ENCODE measurements around the gene MSX1. TPM values are rescaled to one million over a fixed set of nuclear protein-coding genes. Genes with fewer than 3 reads are reported as not detected.

MSX1 gene
- total RNA-seq, 1 donor from 2014 or later = not detected

- intact Hi-C loops (cut with micrococcal nuclease) = loop anchor here (1.0 to 5.0 kb wide), 2 partner anchors 10 to 1023 kb away; partner anchors contain the start of genes CRMP1 and MSX1
These were observed 9.6 kb downstream of the MSX1 start for GRCh38 chr4:4868758-4869723.

- intact Hi-C loops (cut with micrococcal nuclease) = loop anchor here (1.0 to 5.0 kb wide), 2 partner anchors 11 to 1022 kb away; partner anchors contain the start of genes CRMP1 and MSX1
These were observed 10.5 kb downstream of the MSX1 start for GRCh38 chr4:4869731-4870571.

- intact Hi-C loops (cut with micrococcal nuclease) = no loop called here
These were observed 11.2 kb downstream of the MSX1 start for GRCh38 chr4:4870576-4871241.

GRCh38 chr4:4871242-4871572, 11.7 kb downstream of the MSX1 start:
- intact Hi-C loops (cut with micrococcal nuclease) = no loop called here

- intact Hi-C loops (cut with micrococcal nuclease) = no loop called here
These were observed 12.3 kb downstream of the MSX1 start for GRCh38 chr4:4871573-4872313.

- intact Hi-C loops (cut with micrococcal nuclease) = no loop called here
These were observed 12.9 kb downstream of the MSX1 start for GRCh38 chr4:4872314-4872903.

GRCh38 chr4:4873203-4873602, 13.7 kb downstream of the MSX1 start:
- intact Hi-C loops (cut with micrococcal nuclease) = no loop called here

- intact Hi-C loops (cut with micrococcal nuclease) = no loop called here
These were observed 14.8 kb downstream of the MSX1 start for GRCh38 chr4:4874254-4874653.

GRCh38 chr4:4875147-4875546, 15.7 kb downstream of the MSX1 start:
- intact Hi-C loops (cut with micrococcal nuclease) = no loop called here

GRCh38 chr4:4875611-4876010, 16.1 kb downstream of the MSX1 start:
- intact Hi-C loops (cut with micrococcal nuclease) = no loop called here

- intact Hi-C loops (cut with micrococcal nuclease) = no loop called here
These were observed 17.6 kb downstream of the MSX1 start for GRCh38 chr4:4876945-4877661.

GRCh38 chr4:4880492-4880891, 21.0 kb downstream of the MSX1 start:
- intact Hi-C loops (cut with micrococcal nuclease) = loop anchor here (1.0 kb wide), 1 partner anchor 392 kb away; no protein-coding TSS in a partner anchor

GRCh38 chr4:4881432-4881831, 22.0 kb downstream of the MSX1 start:
- intact Hi-C loops (cut with micrococcal nuclease) = no loop called here

GRCh38 chr4:4884611-4885010, 25.1 kb downstream of the MSX1 start:
- intact Hi-C loops (cut with micrococcal nuclease) = no loop called here

GRCh38 chr4:4887426-4887825, 28.0 kb downstream of the MSX1 start:
- intact Hi-C loops (cut with micrococcal nuclease) = no loop called here

GRCh38 chr4:4888695-4889094, 29.2 kb downstream of the MSX1 start:
- intact Hi-C loops (cut with micrococcal nuclease) = no loop called here

GRCh38 chr4:4889781-4890180, 30.3 kb downstream of the MSX1 start:
- intact Hi-C loops (cut with micrococcal nuclease) = no loop called here

- intact Hi-C loops (cut with micrococcal nuclease) = no loop called here
These were observed 31.2 kb downstream of the MSX1 start for GRCh38 chr4:4890574-4891255.

GRCh38 chr4:4893721-4894120, 34.3 kb downstream of the MSX1 start:
- intact Hi-C loops (cut with micrococcal nuclease) = no loop called here
